Measurements from ENCODE around the gene SLC38A11.
A peak's percentile ranks its signal among the peaks of the same experiment; 100 is the strongest.
"Not testable (repeated sequence)": the region's sequence is repeated elsewhere in the genome, so short reads cannot be mapped to it uniquely, and the experiment has no call there.

The SLC38A11 gene

GRCh38 chr2:164875334-164876205 lies 79.8 kb downstream of the SLC38A11 start:
- DNase-seq: no peak

- DNase-seq: no peak
Measured at GRCh38 chr2:164873210-164873908, 82.0 kb downstream of the SLC38A11 start.

- no peak for DNase-seq
Measured at GRCh38 chr2:164871404-164871803, 83.9 kb downstream of the SLC38A11 start.

GRCh38 chr2:164869420-164869772 lies 85.9 kb downstream of the SLC38A11 start:
- DNase-seq: no peak

- peak; percentile 12 for DNase-seq
Measured at GRCh38 chr2:164868563-164869419, 86.5 kb downstream of the SLC38A11 start.

- DNase-seq: no peak
Measured at GRCh38 chr2:164867779-164868397, 87.4 kb downstream of the SLC38A11 start.

- not testable (repeated sequence) for DNase-seq
Measured at GRCh38 chr2:164866381-164866780, 88.9 kb downstream of the SLC38A11 start.

- DNase-seq: no peak
Measured at GRCh38 chr2:164860694-164861042, 94.7 kb downstream of the SLC38A11 start.

GRCh38 chr2:164859906-164860693 lies 95.2 kb downstream of the SLC38A11 start:
- DNase-seq: not testable (repeated sequence)

GRCh38 chr2:164859251-164859818 lies 96.0 kb downstream of the SLC38A11 start:
- no peak for DNase-seq

- DNase-seq: no peak
Measured at GRCh38 chr2:164852086-164852485, 103.2 kb downstream of the SLC38A11 start.

GRCh38 chr2:164850235-164850634 lies 105.1 kb downstream of the SLC38A11 start:
- DNase-seq: no peak

- no peak for DNase-seq
Measured at GRCh38 chr2:164849506-164849905, 105.8 kb downstream of the SLC38A11 start.

GRCh38 chr2:164847981-164848741 lies 107.2 kb downstream of the SLC38A11 start:
- DNase-seq: no peak

GRCh38 chr2:164847291-164847690 lies 108.0 kb downstream of the SLC38A11 start:
- DNase-seq: no peak

- no peak for DNase-seq
Measured at GRCh38 chr2:164846276-164846675, 109.0 kb downstream of the SLC38A11 start.
